ENCODE measurements around the gene MAML3. TPM values are rescaled to one million over a fixed set of nuclear protein-coding genes. Genes with fewer than 3 reads are reported as not detected.

MAML3 gene
- total and polyA plus RNA-seq, 2 of the 13 experiments (the other 11 are each of a cell fraction or from before 2014, with no cell fraction given), result 0.05 to 0.13 TPM

DNA sequence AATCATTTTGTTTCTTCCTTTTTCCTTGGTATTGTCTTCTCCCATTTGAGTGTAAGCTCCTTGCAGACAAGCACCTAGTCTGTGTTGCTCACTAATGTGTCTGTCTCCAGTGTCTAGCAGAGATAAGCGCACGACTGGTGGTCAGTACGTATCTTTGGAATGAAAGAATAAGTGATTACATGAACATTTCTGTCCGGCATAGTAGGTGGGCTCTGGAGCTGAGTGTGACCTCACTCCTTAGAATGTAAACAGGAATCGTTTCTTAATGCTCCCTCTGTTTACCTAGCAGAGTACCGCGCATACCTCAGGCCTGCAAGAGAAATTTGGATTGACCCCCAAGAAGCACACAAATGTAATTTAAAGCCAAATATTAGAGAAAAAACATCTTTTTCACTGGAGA, 235.4 kb downstream of the MAML3 start (continued):
- TF ChIP-seq, protein P1, sequence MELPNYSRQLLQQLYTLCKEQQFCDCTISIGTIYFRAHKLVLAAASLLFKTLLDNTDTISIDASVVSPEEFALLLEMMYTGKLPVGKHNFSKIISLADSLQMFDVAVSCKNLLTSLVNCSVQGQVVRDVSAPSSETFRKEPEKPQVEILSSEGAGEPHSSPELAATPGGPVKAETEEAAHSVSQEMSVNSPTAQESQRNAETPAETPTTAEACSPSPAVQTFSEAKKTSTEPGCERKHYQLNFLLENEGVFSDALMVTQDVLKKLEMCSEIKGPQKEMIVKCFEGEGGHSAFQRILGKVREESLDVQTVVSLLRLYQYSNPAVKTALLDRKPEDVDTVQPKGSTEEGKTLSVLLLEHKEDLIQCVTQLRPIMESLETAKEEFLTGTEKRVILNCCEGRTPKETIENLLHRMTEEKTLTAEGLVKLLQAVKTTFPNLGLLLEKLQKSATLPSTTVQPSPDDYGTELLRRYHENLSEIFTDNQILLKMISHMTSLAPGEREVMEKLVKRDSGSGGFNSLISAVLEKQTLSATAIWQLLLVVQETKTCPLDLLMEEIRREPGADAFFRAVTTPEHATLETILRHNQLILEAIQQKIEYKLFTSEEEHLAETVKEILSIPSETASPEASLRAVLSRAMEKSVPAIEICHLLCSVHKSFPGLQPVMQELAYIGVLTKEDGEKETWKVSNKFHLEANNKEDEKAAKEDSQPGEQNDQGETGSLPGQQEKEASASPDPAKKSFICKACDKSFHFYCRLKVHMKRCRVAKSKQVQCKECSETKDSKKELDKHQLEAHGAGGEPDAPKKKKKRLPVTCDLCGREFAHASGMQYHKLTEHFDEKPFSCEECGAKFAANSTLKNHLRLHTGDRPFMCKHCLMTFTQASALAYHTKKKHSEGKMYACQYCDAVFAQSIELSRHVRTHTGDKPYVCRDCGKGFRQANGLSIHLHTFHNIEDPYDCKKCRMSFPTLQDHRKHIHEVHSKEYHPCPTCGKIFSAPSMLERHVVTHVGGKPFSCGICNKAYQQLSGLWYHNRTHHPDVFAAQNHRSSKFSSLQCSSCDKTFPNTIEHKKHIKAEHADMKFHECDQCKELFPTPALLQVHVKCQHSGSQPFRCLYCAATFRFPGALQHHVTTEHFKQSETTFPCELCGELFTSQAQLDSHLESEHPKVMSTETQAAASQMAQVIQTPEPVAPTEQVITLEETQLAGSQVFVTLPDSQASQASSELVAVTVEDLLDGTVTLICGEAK (IDR thresholded peaks at IDR 0.05), result no peak
- TF ChIP-seq, protein P1 (CRISPR knock-in tag; IDR thresholded peaks at IDR 0.05), result no peak
- no peak for TF ChIP-seq HDAC2 (CRISPR knock-in tag; IDR thresholded peaks at IDR 0.05)

DNA sequence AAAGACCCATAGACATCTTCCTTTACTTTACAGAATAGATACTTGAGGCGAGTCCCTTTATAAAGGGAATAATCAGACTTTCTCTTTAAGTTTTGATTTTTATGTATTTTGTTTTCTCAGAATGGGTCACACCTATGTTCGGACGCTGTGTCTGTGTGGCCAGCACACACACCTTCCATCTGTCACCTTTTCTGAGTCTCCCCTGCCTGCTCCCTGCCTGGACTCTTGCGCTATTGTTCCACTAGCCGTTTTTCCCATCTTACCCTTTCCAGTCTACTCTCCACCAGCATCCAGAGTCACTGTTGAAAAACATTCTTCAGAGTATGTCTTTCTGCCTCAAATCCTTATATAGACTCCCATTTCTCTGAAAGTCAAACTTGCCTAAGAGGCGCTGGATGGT, 236.1 kb downstream of the MAML3 start:
- no peaks in the 10 kb centered on the region for H4K20me1 ChIP-seq (ENCODE audit: insufficient read depth, low read length)
- no peaks in the 10 kb centered on the region for H3K79me2 ChIP-seq (ENCODE audit: insufficient read depth, low read length)
- no peak overlapping the region for H3K4me3 ChIP-seq (replicated peaks in 1 of 3; ENCODE audit: insufficient read depth in 1 of 3, low read depth in 2 of 3, low read length in 3 of 3)
- H3K4me2 ChIP-seq (ENCODE audit: low read depth, low read length), result no peak overlapping the region
- TF ChIP-seq SALL1 (CRISPR knock-in tag; IDR thresholded peaks at IDR 0.05) (no peak), ARID5B (CRISPR knock-in tag; IDR thresholded peaks at IDR 0.05) (no peak), POLR2AphosphoS5 (IDR thresholded peaks at IDR 0.05; ENCODE audit: low read depth, low read length) (no peak), TCF7L2 (IDR thresholded peaks at IDR 0.05; ENCODE audit: low read depth, low read length) (no peak), REPIN1 (CRISPR knock-in tag; IDR thresholded peaks at IDR 0.05; ENCODE audit: borderline replicate concordance, low read depth) (no peak)
- TF ChIP-seq, protein P2, sequence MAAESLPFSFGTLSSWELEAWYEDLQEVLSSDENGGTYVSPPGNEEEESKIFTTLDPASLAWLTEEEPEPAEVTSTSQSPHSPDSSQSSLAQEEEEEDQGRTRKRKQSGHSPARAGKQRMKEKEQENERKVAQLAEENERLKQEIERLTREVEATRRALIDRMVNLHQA (CRISPR knock-in tag; IDR thresholded peaks at IDR 0.05), result no peak
- in situ Hi-C loops (cut with HindIII; ENCODE audit: extremely low pct_ligation_motif_present, low pct_unique_long_range_greater_than_20kb), result no loop called here
- FAIRE-seq (no peak), DNase-seq (ENCODE audit: low spot score) (no peak), ATAC-seq (no peak)
- H3K9ac ChIP-seq (ENCODE audit: insufficient read depth, low read depth, low read length), result no peak overlapping the region
- no TSS peak for BruUV-seq (replicated peaks)
- no peak overlapping the region for H3K27ac ChIP-seq (ENCODE audit: extremely low read length, insufficient read depth, low read length)
- CTCF ChIA-PET (ENCODE audit: low intra/inter-chr PET ratio, low total read pairs), result no interaction called here
- no peaks in the 10 kb centered on the region for H3K9me3 ChIP-seq (ENCODE audit: low read length)
- 62% methylated on average over 6 of the region's 6 CpGs for WGBS (ENCODE audit: low lambda C conversion rate)
- POLR2A ChIA-PET, result no interaction called here
- intact Hi-C loops (cut with micrococcal nuclease; ENCODE audit: unreplicated experiment), result no loop called here
- peaks cover 0 to 11% of the 10 kb centered on the region in 2 experiments; a peak in 4 of 5 replicates for H3K27me3 ChIP-seq (ENCODE audit: control insufficient read depth in 1 of 2, insufficient read depth in 2 of 2, low read length in 2 of 2)
- no peaks in the 10 kb centered on the region for H3K36me3 ChIP-seq (replicated peaks in 1 of 2; ENCODE audit: control insufficient read depth in 1 of 2, insufficient read depth in 2 of 2, low read length in 2 of 2)
- H3K4me1 ChIP-seq (ENCODE audit: insufficient read depth, low read length), result peaks cover 63% of the 10 kb centered on the region
- H2AFZ ChIP-seq (ENCODE audit: low read length), result no peak overlapping the region

Data from HepG2 (cell line).